Aorta (tissue), 5 donors: ENCODE data around the gene DNAJC2. TPM values are rescaled to one million over a fixed set of nuclear protein-coding genes. Genes with fewer than 3 reads are reported as not detected.
A peak's percentile ranks its signal among the peaks of the same experiment; 100 is the strongest.

Source experiments
- ATAC-seq: fragments of 200-7000 bp; cut with Tn5 transposase; one replicate; pipeline ENCODE4 v1.9.1; 2022; ENCODE audit warnings: moderate library complexity; ENCODE audit not compliant: low FRiP score
- DNase-seq, 2 donors: peaks; one replicate each; pipeline ENCODE4 v3.0.0-alpha.2; 2020
- H3K27ac ChIP-seq, 2 donors: one replicate each; pipeline ENCODE4 v1.5.1; 2013; ENCODE audit warnings: low read length in 2 of 2, mild to moderate bottlenecking in 2 of 2, moderate library complexity in 2 of 2, control low read depth in 1 of 2, inconsistent platforms in 1 of 2, low read depth in 1 of 2
- H3K27me3 ChIP-seq, 2 donors: one replicate each; pipeline ENCODE4 v1.6.1; 2013; ENCODE audit warnings: control low read depth in 1 of 2, low read length in 1 of 2, mild to moderate bottlenecking in 1 of 2, moderate library complexity in 1 of 2; ENCODE audit not compliant: insufficient read depth in 2 of 2, control insufficient read depth in 1 of 2
- H3K36me3 ChIP-seq, 2 donors: one replicate each; pipeline ENCODE4 v1.6.1; 2013; ENCODE audit warnings: control low read depth in 1 of 2, low read length in 1 of 2, mild to moderate bottlenecking in 1 of 2; ENCODE audit not compliant: insufficient read depth in 2 of 2, control insufficient read depth in 1 of 2
- H3K4me1 ChIP-seq, 2 donors: one replicate each; pipeline ENCODE4 v1.6.1; 2013; ENCODE audit warnings: low read length in 2 of 2, control low read depth in 1 of 2, mild to moderate bottlenecking in 1 of 2, moderate library complexity in 1 of 2; ENCODE audit not compliant: insufficient read depth in 2 of 2, control insufficient read depth in 1 of 2
- H3K4me3 ChIP-seq, 2 donors: one replicate each; pipeline ENCODE4 v1.5.1; 2013; ENCODE audit warnings: low read length in 2 of 2, control low read depth in 1 of 2, mild to moderate bottlenecking in 1 of 2
- H3K9me3 ChIP-seq: one replicate; pipeline ENCODE4 v1.6.1; 2013; ENCODE audit warnings: mild to moderate bottlenecking, low read length; ENCODE audit not compliant: control insufficient read depth
- WGBS, 2 donors: extraction: QIAGEN DNeasy Blood & Tissue Kit; methylation state at CpG; one replicate each; pipeline ENCODE4 v1.1.7; 2013; 5-methylcytosine and 5-hydroxymethylcytosine counted together
- intact Hi-C, 2 donors: fragments of 100-400 bp; cut with DNase I; formaldehyde crosslinking; loops; one replicate each; pipeline versions ENCODE4 v1.14.2 to v1.15.0; 2022
- polyA plus RNA-seq, 2 donors: library from polyadenylated mRNA; stranded (reverse); fragments of 200-250 nt; gene quantifications; one replicate each; pipeline ENCODE4 v1.2.3, GENCODE V29; 2013
- total RNA-seq, 2 donors: library from RNA; stranded (reverse); fragmentation: NEBNext Ultra II Directional; extraction: Animal tissue kit (Norgen Biotek cat#: 25700); gene quantifications; one replicate each; pipeline ENCODE4 v1.2.1, GENCODE V29; 2021
- donor health status: healthy with polysubstance abuse.
- donor health status: Bipolar disorder and iron deficiency.
- donor health status: DM: no; HTN: no; CAD: no.
- donor health status: DM: no; HTN: no; CAD: no.
- donor health status: DM: yes; HTN: yes; CAD: no.

Gene DNAJC2
- total and polyA plus RNA-seq, 4 donors, result 16.2 to 25.2 (median 24.3) TPM

DNA sequence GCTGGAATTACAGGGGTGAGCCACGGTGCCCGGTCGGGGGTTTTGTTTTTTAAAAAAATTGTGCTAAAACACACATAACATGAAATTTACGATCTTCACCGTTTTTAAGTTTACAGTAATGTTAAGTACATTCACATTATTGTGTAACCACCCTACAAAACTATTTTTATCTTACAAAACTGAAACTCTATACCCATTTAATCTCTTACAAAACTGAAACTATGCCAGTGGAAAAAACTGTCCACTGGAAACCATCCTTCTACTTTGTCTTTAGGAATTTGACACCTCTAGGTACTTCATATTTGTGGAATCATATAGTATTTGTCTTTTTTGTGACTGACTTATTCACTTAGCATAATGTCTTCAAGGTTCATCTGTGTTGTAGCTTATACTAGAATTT, 1.8 kb upstream of the DNAJC2 start:
- Histone ChIP-seq H3K9me3 (no peaks in the 10 kb centered on the region), H3K36me3 (no peaks in the 10 kb centered on the region), H3K27ac (no peak overlapping the region), H3K4me3 (no peak overlapping the region), H3K4me1 (peaks cover 0 to 13% of the 10 kb centered on the region in 2 donors), H3K27me3 (no peaks in the 10 kb centered on the region)
- intact Hi-C loops, result no loop called here
- DNase-seq (no peak), ATAC-seq (no peak)
- WGBS, 2 donors, result 88 to 91% methylated on average over 5 of the region's 5 CpGs

DNA sequence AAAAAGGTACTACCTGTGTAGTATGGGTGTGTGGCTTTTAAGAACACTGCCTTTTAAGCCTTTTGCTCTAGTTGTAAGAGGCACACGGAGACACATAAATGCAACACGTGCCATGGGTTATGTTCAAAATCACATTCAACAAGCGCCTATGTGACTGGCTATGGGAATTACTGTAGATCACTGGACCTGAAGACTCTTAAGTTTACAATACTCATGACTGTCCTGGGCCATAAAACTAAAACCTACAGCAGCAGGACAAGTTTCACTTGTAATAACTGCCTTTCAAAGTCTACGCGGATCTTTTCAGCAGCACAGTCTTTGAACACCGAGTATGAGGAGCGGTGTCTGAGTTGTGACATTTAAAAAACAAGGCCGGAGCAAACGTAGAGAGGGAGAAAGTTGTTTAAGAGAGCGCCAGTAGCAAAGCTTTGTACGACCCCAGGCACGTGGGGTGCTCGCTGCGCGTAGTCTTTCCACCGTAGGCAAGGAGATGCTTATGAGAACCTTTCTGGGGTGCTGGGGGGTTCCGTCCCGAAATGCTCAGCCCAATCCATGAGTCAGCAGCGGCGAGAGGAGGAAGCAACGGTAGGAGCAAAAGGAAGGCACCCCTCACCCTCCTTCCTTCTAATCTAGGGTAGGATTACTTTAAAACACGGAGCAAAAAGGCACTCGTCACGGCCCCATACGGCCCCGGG, 662 bp downstream of the DNAJC2 start:
- intact Hi-C loops, result loop anchor here in 1 of 2 donors (5.0 kb wide), 1 partner anchor 47 kb away; the partner anchor contains the start of gene PMPCB

DNA sequence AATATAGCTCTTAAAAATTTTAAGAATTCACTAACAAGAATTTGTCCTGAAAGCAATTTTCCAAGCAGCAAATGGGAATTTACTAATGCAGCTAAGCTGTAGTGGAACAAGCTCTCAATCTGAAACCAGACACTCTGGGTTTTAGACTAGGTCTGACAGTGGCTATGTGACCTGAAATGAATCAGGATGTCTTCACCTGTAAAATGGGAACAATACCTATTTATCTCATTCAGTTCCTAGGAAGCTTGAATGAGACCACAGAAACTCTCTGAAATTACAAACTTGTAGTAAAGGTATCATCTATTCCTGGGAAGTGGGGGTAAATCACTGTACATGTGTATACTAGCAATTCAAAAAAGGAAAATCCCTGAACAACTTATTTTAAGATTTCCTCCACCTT, 1.2 kb downstream of the DNAJC2 start:
- Histone ChIP-seq H3K27ac (no peak overlapping the region), H3K36me3 (no peaks in the 10 kb centered on the region), H3K4me1 (peaks cover 0 to 4% of the 10 kb centered on the region in 2 donors), H3K9me3 (no peaks in the 10 kb centered on the region), H3K27me3 (no peaks in the 10 kb centered on the region), H3K4me3 (peak overlapping the region; percentile 75 to 76)
- ATAC-seq, result no peak
- intact Hi-C loops, result loop anchor here in 1 of 2 donors (5.0 kb wide), 1 partner anchor 46 kb away; the partner anchor contains the start of gene PMPCB
- no peak for DNase-seq

More for the DNA sequence above, 662 bp downstream of the DNAJC2 start:
- Histone ChIP-seq H3K4me1 (peaks cover 0 to 4% of the 10 kb centered on the region in 2 donors), H3K27ac (peak overlapping the region; percentile 23 to 48), H3K36me3 (no peaks in the 10 kb centered on the region), H3K4me3 (peak overlapping the region; percentile 75 to 76), H3K27me3 (no peaks in the 10 kb centered on the region), H3K9me3 (no peaks in the 10 kb centered on the region)
- ATAC-seq, result peak; percentile 3
- 0 to 1% methylated on average over 26 of the region's 26 CpGs for WGBS, 2 donors
- DNase-seq, result peak in 1 of 2 donors; percentile 46

DNA sequence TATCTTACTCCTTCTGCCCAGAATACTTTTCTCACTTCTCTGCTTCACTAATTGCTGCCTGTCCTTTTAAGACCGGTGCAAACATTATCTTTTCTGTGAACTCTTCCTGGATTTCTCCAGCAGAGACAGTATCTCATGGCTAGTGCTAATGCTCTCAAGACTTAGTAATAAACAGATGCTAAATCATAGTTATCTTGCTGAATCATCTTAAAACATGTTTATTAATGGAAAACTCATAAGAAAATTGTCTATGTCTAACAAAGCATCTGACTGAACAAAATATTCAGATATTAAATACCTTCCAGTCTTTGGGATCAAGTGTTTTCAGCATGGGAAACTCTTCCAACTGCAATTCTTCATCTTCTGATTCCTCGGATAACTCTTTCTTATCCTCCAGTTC, 3.1 kb downstream of the DNAJC2 start:
- WGBS, 2 donors, result 78 to 81% methylated on average over 2 of the region's 2 CpGs
- Histone ChIP-seq H3K9me3 (no peaks in the 10 kb centered on the region), H3K4me1 (peaks cover 0 to 4% of the 10 kb centered on the region in 2 donors), H3K27me3 (no peaks in the 10 kb centered on the region), H3K27ac (no peak overlapping the region), H3K36me3 (no peaks in the 10 kb centered on the region), H3K4me3 (no peak overlapping the region)
- ATAC-seq (no peak), DNase-seq (no peak)
- intact Hi-C loops, result loop anchor here in 1 of 2 donors (5.0 kb wide), 1 partner anchor 44 kb away; the partner anchor contains the start of gene PMPCB

DNA sequence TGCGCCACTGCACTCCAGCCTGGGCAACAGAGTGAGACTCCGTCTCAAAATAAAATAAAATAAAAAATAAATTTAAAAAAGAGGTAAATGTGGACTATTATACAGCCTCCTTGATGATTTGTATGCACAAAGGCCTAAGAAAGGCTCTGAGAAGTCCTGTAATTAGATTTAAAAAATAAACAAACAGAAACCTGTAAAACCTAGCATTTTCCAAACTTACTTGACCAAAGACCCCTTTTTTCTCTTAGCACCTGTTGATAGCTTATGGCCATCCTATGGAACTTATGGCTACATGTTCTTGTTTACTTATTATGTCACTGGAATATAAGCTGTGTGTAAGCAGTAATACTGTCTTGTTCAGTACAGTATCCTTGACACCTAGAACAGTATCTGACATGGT, 5.7 kb downstream of the DNAJC2 start:
- Histone ChIP-seq H3K9me3 (no peaks in the 10 kb centered on the region), H3K27ac (no peak overlapping the region), H3K36me3 (no peaks in the 10 kb centered on the region), H3K4me1 (peaks cover 0 to 4% of the 10 kb centered on the region in 2 donors), H3K27me3 (no peaks in the 10 kb centered on the region), H3K4me3 (no peak overlapping the region)
- ATAC-seq (no peak), DNase-seq (no peak)
- intact Hi-C loops, result no loop called here
- WGBS, 2 donors, result 98% methylated on average over 2 of the region's 2 CpGs

DNA sequence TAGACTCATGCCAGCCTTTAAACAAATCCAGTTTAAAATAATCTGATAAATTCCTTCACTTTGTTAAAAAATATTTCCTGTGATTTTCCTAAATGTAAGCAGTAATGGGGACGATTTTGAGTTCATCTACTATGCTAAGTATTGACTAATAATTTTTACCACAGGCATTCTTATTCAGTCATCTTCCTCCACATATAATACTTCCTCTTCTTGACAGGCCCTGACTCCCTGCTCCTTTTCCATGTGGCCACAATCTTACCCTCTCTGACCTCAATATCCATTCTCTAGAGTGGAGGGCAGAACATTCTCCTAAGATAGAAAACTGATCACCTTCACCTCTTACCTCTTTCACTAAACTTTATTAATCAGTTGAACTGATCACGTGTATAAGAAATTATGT, 7.8 kb downstream of the DNAJC2 start:
- Histone ChIP-seq H3K27ac (no peak overlapping the region), H3K27me3 (no peaks in the 10 kb centered on the region), H3K9me3 (no peaks in the 10 kb centered on the region), H3K4me3 (no peak overlapping the region), H3K36me3 (no peaks in the 10 kb centered on the region), H3K4me1 (no peaks in the 10 kb centered on the region)
- WGBS, 2 donors, result 89 to 91% methylated on average over 2 of the region's 2 CpGs
- intact Hi-C loops, result no loop called here
- DNase-seq (no peak), ATAC-seq (no peak)

DNA sequence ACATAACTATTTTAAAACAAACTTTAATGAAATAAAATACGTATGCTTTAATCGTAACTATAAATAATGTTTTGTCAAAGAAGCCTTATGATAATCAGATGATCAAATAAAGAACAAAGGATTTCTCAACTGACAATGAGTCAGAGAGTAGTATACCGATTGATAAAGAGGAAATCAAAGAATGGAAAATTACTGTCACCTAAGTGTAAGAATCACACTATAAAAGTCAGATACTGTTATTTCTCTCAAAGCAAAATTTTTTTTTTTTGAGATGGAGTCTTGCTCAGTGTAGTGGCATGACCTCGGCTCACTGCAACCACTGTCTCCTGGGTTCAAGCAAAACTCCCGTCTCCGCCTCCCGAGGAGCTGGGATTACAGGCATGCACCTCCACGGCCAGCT, 18.8 kb downstream of the DNAJC2 start:
- DNase-seq (no peak), ATAC-seq (no peak)
- intact Hi-C loops, result no loop called here
- Histone ChIP-seq H3K4me1 (no peaks in the 10 kb centered on the region), H3K36me3 (peaks cover 4 to 9% of the 10 kb centered on the region in 2 donors), H3K27ac (no peak overlapping the region), H3K9me3 (no peaks in the 10 kb centered on the region), H3K27me3 (no peaks in the 10 kb centered on the region), H3K4me3 (no peak overlapping the region)
- 90 to 91% methylated on average over 8 of the region's 8 CpGs for WGBS, 2 donors

DNA sequence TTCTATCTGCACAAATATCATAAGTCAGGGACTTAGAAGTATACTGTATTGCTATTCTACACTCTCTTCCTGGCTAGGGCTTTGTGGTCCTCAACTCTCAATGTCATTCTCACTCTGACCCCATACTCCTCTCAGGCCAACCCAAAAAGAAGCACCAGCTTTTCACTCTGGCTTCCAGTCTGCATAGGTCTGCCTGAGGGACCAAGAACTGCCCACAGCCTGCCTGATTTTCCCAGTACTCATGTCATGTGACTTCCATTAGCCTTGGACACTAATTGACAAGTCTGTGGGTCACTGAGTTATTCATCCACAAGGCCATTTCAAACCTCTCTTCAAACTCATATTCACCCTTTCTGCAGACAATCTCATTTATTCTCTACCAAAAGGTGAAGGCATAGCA, 27.6 kb downstream of the DNAJC2 start:
- no peaks in the 10 kb centered on the region for H3K9me3 ChIP-seq
- H3K4me1 ChIP-seq, result no peaks in the 10 kb centered on the region
- peaks cover 8 to 14% of the 10 kb centered on the region in 2 donors for H3K36me3 ChIP-seq
- ATAC-seq (no peak), DNase-seq (no peak)
- no peaks in the 10 kb centered on the region for H3K27me3 ChIP-seq
- no peak overlapping the region for H3K27ac ChIP-seq
- intact Hi-C loops, result no loop called here
- no peak overlapping the region for H3K4me3 ChIP-seq

DNA sequence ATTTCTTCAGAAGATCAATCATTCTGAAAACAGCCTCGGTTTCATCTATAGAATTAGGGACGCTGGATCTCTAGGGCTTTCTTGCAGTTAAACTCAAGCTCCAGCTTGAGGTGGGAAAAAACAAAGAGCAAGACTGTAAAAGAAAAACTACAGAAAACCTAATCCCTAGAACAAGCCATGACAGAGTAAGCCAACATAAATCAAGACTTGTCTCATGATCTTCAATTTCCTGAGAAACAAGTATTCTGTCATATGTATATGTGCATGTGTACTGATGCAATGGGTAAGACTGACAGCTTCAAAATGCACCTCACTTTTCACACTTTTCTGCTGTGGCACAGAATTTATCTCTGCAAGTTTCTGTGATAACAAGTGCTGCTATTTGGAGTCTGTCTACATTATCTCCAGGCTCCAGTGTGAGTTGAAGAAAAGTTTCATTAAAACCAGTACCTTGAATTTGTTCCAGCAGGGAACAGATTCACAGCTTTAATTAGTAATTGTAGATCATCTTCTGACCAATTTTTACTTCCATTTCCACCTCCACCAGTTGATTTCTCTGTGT, 28.1 kb downstream of the DNAJC2 start:
- H3K36me3 ChIP-seq, result peaks cover 8 to 12% of the 10 kb centered on the region in 2 donors
- no peaks in the 10 kb centered on the region for H3K9me3 ChIP-seq
- no peak overlapping the region for H3K4me3 ChIP-seq
- intact Hi-C loops, result no loop called here
- no peaks in the 10 kb centered on the region for H3K27me3 ChIP-seq
- WGBS, 2 donors, result 83 to 95% methylated on average over 2 of the region's 2 CpGs
- DNase-seq, result no peak
- no peak overlapping the region for H3K27ac ChIP-seq
- no peaks in the 10 kb centered on the region for H3K4me1 ChIP-seq
- ATAC-seq, result no peak
